Esophagus mucosa (tissue), 1 donor: ENCODE data around the gene KRTAP16-1. TPM values are rescaled to one million over a fixed set of nuclear protein-coding genes. Genes with fewer than 3 reads are reported as not detected.
A peak's percentile ranks its signal among the peaks of the same experiment; 100 is the strongest.
"Not testable (repeated sequence)": the region's sequence is repeated elsewhere in the genome, so short reads cannot be mapped to it uniquely, and the experiment has no call there.

Source experiments
- ATAC-seq: fragments of 200-7000 bp; cut with Tn5 transposase; one replicate; pipeline ENCODE4 v1.9.1; 2020
- total RNA-seq: library from RNA; stranded (reverse); gene quantifications from one replicate; pipeline ENCODE4 v1.2.4, GENCODE V29; 2023
- donor health status: DM: yes; HTN: yes; CAD: no.

The KRTAP16-1 gene, protein sequence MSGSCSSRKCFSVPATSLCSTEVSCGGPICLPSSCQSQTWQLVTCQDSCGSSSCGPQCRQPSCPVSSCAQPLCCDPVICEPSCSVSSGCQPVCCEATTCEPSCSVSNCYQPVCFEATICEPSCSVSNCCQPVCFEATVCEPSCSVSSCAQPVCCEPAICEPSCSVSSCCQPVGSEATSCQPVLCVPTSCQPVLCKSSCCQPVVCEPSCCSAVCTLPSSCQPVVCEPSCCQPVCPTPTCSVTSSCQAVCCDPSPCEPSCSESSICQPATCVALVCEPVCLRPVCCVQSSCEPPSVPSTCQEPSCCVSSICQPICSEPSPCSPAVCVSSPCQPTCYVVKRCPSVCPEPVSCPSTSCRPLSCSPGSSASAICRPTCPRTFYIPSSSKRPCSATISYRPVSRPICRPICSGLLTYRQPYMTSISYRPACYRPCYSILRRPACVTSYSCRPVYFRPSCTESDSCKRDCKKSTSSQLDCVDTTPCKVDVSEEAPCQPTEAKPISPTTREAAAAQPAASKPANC
- total RNA-seq, result not detected

DNA sequence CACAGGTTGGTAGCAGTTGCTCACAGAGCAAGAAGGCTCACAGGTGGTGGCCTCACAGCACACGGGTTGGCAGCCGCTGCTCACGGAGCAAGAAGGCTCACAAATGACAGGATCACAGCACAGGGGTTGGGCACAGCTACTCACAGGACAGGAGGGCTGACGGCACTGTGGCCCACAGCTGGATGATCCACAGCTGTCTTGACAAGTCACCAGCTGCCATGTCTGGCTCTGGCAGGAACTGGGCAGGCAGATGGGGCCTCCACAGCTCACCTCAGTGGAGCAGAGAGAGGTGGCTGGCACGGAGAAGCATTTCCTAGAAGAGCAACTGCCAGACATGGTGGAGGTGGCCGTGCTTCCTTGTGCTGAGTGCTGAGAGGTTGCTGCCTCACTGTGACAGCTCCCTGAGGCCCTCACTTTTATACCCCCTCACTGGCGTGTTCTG lies at the start of gene KRTAP16-1:
Gene KRTAP16-1 (minus strand): TSS at position 392 of the 442 bp plus-strand sequence. CDS start 56 bp downstream, at position 336.
- peak; percentile 41 for ATAC-seq

DNA sequence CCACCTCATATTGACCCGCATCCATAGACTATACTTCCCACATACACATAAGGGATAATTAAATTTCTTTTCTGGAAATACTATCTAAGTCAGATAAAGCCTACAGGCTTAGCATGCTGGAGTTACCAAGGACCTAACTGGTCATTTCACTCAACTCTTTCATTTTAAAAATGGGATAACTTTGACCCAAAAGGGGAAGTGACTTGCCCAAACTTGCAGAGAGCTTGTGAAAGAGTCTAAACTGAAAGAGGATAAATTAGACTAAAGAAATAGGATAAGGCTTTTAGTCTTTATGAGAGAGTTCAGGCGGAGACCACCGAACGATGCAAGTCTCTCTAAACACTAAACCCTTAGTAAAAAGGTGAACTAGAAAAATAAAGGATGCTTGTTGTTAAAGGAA lies 45.4 kb upstream of the KRTAP16-1 start:
- ATAC-seq, result no peak

DNA sequence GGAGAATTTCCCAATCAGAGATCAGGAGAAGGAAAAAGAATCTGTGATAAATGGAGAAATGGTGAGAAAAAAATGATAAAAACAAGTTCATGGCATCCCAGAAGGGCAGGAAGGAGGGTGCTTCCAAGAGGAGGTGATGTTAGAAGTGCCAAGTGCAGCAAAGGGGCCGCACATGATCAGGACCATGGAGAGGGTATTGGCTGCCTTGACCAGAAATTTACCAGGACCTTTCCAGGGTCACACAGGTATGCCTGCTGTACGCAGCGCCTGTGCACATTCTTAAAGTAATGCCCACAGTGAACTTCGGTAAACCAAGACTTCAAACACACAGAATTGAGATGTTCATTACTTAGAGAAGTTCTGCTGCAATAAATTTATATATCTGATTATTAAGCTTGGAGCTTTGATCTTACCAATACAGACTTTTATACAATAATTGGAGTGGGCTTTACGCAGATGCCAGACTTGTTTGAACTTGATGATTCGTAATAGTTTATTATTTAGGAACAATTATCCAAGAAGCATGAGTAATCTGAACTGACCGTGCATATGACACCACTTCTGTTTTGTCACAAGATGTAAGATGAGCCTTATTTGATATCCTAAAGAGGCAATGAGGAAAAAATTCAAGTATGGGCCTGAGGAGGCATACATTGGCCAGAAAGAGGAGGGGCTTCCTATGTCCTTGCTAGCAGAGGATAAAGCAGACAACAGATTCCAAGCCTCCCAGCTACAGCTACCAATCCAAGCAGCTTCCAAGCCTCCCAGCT lies 43.7 kb upstream of the KRTAP16-1 start:
- ATAC-seq, result no peak

DNA sequence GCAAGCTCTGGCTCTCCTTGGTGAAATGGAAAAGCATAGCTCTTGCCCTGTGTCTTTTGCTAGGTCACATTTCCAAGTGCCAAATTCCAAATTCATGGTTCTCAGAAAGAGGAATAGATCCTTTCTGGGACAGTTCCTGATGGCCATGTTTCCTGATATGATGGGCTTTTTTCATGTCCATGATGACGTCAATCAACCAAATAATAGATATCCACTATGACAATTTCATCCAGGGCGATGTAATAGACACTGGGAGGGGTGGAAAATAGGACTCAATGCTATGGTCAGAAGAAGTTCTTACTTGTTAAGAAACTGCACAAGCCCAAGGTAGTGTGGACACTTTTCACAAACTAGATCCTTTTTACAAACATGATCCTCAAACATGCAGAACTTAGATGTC lies 42.1 kb upstream of the KRTAP16-1 start:
- ATAC-seq, result no peak

DNA sequence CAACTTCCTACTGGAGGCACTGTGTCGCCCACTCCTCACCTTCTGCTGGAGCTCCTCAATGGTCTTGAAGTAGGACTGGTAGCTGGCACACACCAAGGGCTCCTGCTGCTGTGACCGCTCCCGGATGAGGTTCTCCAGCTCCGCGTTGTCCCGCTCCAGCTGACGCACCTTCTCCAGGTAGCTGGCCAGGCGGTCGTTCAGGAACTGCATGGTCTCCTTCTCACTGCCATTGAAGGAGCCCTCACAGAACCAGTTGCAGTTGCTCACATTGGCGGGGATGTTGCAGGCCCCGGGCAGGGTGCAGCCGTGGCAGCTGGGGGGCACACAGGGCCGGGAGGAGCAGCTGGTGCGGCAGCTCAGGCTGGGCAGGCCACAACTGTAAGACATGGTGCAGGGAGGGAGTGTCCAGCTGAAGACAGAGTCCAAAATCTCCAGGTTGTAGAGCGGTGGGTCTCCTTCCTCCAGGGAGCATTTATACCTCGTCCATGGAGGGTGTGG lies 41.3 kb upstream of the KRTAP16-1 start, which contains the start of gene KRT33A:
Gene KRT33A (minus strand): TSS at position 448 of the 498 bp plus-strand sequence. CDS start 61 bp downstream, at position 387.
- ATAC-seq, result not testable (repeated sequence)

DNA sequence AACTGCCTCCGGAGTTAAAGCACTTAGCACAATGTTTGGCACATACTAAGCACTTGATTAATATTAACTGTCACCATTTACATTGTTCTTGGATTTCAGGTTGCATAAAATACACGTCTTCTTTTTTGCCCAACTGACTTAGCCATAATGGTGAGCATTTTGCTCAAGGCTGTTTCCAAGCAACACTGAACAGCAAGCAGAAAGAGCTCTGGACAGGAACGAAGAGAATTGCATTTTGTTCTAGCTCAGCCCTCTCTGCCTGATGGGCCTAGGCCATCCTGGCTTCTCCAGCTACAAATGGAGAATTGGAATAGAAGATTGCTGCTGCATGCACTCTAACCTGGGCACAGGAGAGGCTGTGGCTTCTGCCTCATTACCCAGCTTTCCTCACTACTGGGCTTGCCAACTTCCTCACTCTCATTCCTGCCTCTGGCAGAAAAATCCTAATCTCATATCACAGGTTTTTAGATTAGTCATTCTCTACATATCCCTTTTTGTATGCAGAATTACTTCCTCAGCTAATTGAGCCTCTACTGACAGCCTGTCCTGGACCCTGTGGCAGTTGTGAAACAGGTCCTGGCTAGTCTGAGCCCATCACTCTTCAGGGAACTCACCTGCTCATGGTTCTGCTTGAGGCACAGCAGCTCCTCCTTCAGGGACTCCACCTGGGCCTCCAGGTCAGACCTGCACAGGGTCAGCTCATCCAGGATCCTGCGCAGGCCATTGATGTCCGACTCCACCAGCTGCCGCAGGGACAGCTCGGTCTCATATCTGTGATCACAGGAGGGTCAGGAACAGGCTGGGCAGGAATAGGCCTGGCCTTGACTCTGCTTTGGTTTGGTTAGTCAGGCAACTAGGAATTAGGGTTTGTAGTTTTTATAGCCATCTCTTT lies 39.0 kb upstream of the KRTAP16-1 start:
- ATAC-seq, result peak; percentile 90

DNA sequence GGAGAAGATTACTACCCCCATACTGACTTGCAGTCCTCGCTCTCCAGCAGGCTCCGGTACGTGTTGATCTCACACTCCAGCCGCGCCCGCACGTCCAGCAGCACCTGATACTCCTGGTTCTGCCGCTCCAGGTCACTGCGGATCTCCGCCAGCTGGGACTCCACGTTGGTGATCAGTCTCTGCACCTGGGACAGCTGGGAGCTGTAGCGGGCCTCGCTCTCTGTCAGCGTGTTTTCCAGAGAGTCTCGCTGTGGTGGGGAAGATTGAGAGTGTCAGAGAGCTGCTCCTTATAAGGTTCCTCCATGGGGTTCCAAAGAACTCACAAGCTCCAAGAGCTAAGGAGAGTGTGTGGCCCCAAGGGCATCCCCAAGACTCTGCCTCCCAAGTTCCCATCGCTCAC lies 37.3 kb upstream of the KRTAP16-1 start:
- ATAC-seq, result not testable (repeated sequence)

DNA sequence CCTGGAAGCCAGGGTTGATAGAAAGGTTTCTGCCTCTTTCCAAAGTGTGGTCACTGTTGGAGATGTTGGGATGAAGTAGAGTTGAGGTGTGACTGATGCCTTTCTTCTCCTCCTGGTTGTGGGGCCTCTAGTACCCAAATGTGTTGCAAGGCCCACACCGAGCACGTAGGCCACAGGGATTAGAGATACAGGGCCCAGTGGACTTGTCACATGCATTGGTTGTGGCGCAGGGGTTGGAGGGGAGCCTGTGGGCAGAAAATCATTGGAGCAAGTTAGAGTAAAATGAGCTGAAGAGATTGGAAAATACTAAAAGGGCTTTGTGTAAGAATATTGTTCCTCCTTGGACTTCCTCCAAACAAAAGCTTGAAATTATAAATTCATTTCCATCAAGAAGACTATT lies 36.9 kb upstream of the KRTAP16-1 start:
- no peak for ATAC-seq

DNA sequence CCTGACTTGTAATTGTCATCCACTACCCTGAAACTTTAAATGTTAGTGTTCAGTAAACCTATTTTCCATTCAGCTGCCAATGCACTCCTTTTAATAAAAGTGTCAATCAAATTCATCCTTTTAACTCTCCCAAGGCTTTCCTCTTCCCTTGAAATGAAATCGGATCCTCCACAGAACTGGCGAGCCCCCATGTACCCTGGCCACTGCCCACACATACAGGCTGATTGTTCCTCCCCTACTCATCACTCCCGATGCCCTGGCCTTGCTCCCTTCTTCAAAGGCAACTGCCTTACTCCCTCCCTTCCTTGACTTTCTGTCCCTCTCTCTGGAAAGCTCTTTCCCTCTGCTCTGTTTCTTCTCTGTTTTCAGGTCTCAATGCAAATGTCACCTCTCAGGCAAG lies 33.9 kb upstream of the KRTAP16-1 start:
- no peak for ATAC-seq

DNA sequence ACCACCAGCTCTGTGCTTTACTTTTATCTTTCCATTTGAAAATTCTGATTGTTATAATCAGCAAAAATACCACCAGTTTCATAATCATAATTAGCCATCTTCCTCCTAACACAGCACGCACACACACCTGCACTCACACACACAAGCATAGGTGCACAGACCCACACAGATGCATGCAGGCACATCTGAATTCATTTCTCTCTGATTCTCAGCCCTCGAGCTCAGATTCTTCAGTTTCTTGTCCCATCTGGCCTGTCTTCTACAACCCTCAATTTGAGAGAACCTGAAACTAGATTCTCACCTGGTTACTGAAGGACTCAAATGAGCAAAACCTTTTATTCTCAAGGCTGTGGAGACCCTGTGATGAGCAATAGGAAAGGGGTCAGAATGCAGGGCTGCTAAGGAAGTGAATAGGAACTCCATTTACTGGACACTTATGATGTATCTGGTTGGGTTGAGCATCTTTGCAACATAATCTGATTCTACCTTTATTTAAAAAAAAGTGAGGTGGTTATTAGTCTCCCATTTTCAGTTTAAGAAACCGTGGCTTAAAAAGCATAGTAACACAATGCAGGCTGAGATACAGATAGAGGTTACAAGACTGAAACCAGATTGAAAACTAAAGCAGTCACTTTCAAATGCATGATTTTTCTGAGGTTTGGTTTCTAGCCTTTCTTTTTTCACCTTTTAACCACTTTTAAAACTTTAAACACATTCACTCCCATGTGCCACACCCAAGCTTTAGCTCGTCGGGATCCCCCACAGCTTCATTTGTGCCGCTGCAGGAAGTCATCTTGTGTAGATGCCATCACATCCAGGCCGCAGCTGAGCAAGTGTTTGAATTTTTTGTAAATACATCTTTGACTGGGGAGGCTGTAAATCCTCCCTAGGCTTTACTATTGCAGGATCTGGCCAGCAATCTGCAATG lies 32.1 kb upstream of the KRTAP16-1 start:
- ATAC-seq, result no peak

DNA sequence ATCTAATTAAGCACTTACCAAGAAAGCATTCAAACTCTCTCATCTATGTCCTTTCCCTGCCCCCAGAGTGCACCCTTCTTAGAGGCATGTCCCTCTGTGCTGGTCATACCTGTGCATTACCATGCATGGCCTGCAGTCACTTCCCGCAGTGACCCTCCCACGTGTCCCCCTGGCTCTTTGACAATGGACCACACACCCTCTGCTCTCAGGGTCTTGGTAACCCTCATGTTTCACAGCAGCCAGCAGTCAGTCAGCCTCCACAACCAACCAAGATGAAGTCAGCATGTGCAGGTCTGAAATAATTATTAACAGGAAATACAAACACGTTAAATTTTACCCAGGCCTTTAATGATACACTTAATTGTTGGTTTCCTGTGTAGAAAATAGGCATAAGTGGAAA lies 31.4 kb upstream of the KRTAP16-1 start:
- no peak for ATAC-seq

DNA sequence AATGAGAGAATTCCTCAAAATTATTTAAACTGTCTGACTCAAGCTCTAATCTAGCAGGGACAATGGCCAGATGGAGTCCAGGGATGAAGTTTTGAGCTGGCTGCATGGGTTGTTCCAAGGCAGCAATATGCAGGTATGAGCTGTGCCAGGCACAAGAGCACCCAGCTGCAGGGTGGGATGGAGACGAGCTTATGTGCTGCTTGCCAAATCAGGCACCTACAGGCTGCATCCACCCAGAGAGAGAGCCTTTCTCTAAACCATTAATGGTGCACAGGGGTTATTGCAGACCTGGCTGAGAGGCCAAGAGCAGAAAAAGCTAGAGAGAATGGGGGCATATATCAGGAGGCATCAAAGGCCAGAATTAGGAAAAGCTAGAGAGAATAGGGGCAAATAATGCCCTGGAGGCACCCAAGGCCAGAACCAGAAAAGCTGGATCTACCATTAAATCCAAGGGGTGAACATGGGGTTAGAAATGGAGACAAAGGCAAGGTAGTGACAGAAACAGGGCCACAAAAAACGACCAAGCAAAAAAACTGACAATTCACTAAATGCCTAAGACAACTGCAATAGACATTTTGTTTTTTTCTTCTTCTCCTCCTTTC lies 30.6 kb upstream of the KRTAP16-1 start:
- peak; percentile 34 for ATAC-seq

DNA sequence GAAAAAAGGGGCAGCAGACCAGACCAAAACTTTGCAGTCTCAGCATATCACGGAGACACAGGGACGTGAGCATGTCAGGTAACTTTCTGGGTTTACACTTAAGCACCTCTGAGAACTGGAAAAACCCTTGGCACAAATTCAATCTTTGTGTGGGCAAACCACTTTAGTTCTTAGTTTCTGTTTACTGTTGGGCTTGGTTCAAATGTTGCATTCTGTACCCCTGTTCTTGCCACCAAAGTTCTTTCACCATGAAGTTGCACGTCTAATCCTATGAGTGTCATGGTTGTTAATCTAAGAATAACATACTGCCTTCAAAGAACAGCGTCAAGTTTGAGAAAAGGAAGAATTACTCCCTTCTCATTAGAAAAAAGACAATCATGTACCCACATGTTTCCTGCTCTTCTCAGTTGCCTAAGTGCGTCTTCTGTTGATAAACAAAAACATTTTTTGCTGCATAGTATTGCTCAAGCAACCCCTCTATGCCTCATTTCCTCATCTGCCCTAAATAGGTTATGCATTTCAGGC lies 29.9 kb upstream of the KRTAP16-1 start:
- ATAC-seq, result peak; percentile 75

DNA sequence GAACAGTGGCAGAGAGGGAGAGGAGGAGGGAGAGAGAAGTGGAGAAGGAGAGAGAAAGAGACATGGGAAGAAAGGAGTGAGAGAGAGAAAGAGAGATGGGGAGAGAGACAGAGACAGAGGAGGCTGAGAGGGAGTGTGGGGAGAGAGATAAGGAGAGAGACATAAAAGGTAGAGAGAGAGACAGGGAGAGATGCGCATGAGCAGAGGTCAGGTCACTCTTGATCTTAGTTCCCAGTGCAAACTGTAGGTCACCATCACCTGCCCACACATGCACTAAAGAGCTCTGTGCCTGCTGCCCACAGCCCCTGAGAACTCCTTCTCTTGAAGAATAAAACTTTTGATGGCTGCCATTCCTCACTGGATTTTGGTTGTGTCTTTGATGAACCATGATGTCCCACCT lies 26.6 kb upstream of the KRTAP16-1 start:
- ATAC-seq, result no peak

DNA sequence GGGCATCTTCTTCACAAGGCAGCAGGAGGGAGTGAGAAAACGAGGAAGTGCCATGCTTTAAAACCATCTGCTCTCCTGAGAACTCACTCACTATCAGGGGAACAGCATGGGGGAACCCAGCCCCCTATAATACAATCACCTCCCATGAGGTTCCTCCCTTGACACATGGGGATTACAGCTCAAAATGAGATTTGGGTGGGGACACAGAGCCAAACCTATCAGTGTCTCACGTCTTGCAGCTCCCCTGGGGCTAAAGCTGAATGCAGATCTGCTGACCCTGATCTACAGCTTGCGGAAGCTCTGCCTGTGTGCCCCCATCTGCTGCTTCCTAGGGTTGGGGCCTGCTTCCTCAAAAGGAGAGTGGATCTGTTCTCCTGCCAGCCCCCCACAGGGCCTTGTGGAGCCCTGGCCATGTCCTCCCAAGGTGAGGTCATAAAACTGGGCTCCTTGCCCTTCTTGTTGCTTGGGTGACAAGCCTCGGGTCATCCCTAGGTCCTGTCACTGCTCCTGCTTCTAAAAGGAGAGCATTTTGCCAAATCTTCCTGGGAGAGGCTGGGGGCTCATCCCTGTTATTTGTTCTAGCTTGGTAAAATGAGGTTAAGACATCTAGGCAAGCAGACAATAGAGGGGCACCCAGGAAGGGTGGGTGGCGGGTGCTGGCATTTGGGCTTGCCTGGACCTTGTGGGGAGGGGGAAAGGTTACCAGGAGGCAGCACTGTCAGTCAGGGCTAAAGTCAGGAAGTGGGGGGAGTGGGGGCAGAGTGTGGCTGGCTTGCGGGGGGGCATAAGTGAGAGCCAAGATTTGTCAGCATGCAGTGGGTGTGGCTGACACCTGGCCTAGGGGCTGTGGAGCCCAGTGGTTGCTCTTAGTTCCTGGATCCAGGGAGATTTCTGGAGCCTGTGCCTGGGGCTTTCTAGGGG lies 25.5 kb upstream of the KRTAP16-1 start:
- ATAC-seq, result no peak

DNA sequence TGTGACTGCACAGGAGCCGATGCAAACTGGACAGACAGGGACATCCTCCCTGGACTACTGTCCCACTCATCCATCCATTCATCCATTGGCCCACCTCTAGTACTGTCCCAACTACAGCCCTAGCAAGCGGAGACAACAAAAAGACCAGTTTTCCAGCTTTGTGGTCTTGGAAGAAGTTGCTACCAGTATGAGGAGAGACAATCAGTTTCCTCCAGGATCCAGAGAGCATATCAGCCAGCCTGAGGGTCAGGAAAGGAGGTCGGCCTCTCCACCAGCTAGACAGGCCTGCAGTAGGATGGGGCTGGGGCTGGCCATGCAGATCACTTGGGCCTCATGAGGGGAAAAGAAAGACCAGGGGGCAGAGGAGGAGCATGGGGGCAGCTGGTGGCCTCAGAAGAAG lies 24.7 kb upstream of the KRTAP16-1 start:
- no peak for ATAC-seq

DNA sequence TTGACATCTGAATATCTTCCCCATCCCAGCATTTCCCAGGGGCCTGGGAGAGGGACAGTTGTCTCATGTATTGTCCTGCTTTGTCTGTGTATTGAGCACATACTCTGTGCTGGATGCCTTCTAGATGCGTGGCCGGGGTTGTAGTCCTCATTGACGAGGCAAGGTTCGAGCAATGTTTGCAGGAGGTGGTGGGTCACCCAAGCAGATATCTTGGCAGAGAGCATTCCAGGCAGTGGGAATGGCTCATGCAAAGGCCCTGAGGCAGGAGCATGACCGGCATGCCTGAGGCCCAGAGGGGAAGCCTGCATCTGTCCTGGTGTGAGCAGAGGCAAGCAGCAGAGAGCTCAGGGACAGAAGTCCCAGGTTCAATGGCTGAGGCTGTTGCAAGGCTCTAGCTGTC lies 24.0 kb upstream of the KRTAP16-1 start:
- no peak for ATAC-seq

DNA sequence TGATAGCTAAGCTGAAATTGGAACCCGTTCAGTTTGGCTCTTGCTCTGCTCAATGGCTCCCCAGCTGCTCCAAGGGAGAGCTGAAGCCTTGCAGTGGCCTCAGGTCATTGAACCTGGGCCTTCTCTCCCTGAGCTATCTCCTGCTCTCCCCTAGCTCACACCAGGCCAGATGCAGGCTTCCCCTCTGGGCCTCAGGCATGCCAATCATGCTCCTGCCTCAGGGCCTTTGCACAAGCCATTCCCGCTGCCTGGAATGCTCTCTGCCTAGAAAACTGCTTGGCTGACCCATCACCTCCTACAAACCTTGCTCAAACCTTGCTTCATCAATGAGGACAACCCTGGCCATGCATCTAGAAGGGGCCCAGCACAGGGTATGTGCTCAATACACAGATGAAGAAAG lies 23.1 kb upstream of the KRTAP16-1 start:
- ATAC-seq, result no peak

DNA sequence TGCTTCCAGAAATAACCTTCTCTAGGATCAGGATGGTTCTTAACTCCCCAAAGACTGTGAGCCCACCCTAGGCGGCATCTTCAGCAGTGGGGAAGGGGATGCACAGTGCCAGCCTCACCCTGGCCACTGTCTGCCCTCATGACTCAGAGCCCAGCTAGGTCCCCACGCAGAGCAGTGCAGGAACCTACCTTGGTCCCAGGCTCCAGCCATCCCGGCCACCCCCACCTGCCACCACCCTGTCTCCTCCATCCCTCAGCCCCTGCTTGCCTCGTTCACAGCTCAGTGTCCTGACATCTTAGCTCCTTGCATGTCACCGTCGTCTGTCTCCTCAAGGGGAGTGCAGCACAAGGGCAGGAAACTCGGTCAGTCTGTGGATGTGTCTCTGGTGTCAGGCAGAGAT lies 22.5 kb upstream of the KRTAP16-1 start:
- ATAC-seq, result no peak
